Amniotic epithelial cell (primary cell): ENCODE data around the gene CYP4X1.
"Not testable (repeated sequence)": the region's sequence is repeated elsewhere in the genome, so short reads cannot be mapped to it uniquely, and the experiment has no call there.

Experiments used
- DNase-seq: peaks from one replicate; pipeline ENCODE4 v3.0.0-alpha.2; 2010; ENCODE audit warnings: low read depth

CYP4X1 gene

GRCh38 chr1:47023268-47024140, at the start of gene CYP4X1:
TSS of gene CYP4X1 (plus strand) at chr1:47023669. CDS start at chr1:47023818, 149 bp downstream.
- no peak for DNase-seq

GRCh38 chr1:46983166-46983829, 40.2 kb upstream of the CYP4X1 start:
- DNase-seq, result no peak

GRCh38 chr1:46983830-46984586, 39.5 kb upstream of the CYP4X1 start:
- DNase-seq, result no peak

DNA sequence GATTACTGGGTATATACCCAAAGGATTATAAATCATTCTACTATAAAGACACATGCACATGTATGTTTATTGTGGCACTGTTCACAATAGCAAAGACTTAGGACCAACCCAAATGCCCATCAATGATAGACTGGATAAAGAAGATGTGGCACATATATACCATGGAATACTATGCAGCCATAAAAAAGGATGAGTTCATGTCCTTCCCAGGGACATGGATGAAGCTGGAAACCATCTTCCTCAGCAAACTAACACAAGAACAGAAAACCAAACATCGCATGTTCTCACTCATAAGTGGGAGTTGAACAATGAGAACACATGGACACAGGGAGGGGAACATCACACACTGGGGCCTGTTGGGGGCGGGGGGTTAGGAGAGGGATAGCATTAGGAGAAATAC, 32.9 kb upstream of the CYP4X1 start:
- not testable (repeated sequence) for DNase-seq

DNA sequence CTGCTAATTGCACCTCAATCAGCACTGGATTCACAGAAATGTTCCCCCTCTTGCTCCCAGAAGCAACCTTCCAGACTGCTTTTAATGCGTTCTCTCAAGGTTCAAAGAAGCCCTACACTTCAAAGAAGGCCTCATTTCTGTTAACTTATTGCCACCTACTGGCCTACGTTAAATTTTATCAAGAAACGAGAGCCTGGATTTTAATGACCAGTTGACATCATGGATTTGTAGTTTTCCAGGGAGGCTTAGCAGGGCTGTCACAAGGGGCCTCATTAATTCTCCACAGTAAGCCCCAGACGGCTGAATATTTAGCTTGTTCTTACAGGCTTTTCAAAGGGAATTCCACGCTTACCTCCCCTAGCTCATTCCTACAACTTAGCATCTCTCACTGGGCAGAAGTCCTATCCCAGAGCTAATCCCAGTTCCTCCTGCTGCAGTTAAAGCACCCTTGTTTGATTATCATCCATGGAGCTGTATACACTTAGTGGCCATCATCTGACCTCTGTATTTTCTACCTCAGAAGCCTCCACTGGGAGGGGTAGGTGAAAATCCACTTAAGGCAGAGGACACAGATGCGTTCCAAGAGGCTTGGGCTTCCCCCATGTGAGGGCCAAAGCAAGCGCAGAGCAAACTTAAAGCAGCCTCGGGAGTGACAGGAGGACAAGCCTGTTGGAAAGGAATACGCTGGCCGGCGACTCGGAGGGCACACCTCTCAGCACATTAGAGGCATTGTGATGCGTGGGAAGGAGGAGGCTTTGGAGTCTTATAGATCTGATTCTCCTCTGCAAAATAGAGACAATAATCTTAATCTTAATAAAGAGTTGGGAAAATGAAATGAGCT, 32.2 kb upstream of the CYP4X1 start:
- DNase-seq, result no peak

- DNase-seq, result no peak
Observed at GRCh38 chr1:46996659-46997281, 26.7 kb upstream of the CYP4X1 start.

- DNase-seq, result no peak
Observed at GRCh38 chr1:47002211-47002610, 21.3 kb upstream of the CYP4X1 start.

GRCh38 chr1:47003896-47004403, 19.5 kb upstream of the CYP4X1 start:
- DNase-seq, result no peak

DNA sequence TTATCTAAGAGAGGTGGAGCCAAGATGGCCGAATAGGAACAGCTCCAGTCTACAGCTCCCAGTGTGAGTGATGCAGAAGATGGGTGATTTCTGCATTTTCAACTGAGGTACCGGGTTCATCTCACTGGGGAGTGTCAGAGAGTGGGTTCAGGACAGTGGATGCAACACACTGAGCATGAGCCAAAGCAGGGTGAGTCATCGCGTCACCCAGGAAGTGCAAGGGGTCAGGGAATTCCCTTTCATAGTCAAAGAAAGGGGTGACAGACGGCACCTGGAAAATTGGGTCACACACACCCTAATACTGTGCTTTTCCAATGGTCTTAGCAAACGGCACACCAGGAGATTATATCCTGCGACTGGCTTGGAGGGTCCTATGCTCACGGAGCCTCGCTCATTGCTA, 17.0 kb upstream of the CYP4X1 start:
- not testable (repeated sequence) for DNase-seq

- DNase-seq, result no peak
Observed at GRCh38 chr1:47013293-47013692, 10.2 kb upstream of the CYP4X1 start.

GRCh38 chr1:47021070-47021469, 2.4 kb upstream of the CYP4X1 start:
- no peak for DNase-seq

DNA sequence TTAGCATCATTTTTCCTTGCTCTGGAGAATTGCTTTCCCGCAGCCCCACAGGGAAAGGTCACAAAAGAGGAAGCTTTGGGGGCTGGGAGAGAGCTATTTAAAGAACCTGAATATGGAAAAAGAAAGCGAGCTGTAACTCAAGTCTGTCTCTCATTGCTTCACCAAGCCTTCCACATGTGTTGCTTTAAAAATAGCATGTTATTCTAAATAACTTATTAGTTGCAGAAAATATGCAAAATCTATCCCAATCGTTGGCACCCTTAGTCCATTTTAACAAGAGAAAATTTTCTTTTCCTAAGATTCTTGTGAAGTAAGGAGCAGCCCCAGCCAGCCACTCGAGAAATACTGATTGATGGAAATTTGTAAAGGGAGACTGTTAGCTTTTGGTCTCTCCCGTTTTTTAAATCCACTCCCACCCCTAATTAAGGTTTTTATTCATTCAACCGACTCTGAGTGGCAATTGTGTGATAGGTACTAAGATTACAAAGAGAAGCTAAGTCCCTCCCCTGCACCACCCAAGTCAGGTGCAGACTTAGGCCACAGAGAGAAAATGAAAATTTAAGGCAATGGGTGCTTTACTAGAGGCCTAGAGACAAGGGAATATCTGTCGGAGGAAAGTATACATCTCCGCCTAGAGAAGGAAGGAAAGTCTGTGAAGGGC, 802 bp downstream of the CYP4X1 start:
- DNase-seq, result no peak

GRCh38 chr1:47030170-47030805, 6.8 kb downstream of the CYP4X1 start:
- no peak for DNase-seq

- no peak for DNase-seq
Observed at GRCh38 chr1:47031059-47031458, 7.6 kb downstream of the CYP4X1 start.

DNA sequence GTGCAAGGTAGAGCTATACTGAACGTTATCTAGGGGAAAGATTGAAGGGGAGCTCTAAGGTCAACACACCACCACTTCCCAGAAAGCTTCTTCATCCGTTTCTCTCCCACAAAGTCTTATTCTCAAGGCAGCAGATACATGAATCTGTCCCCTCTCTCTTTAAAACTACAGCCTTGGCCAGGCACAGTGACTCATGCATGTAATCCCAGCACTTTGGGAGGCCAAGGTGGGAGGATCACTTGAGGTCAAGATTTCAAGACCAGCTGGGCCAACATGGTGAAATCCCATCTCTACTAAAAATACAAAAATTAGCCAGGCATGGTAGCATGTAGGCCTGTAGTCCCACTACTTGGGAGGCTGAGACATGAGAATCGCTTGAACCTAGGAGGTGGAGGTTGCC, 8.1 kb downstream of the CYP4X1 start:
- no peak for DNase-seq

- DNase-seq, result no peak
Observed at GRCh38 chr1:47036764-47037163, 13.3 kb downstream of the CYP4X1 start.

- no peak for DNase-seq
Observed at GRCh38 chr1:47059376-47059775, 35.9 kb downstream of the CYP4X1 start.

- no peak for DNase-seq
Observed at GRCh38 chr1:47067097-47067594, 43.7 kb downstream of the CYP4X1 start, which contains the start of gene CYP4Z1. TSS of gene CYP4Z1 (plus strand) at chr1:47067231. CDS start at chr1:47067491, 260 bp downstream.

- not testable (repeated sequence) for DNase-seq
Observed at GRCh38 chr1:47069080-47069479, 45.6 kb downstream of the CYP4X1 start.

- not testable (repeated sequence) for DNase-seq
Observed at GRCh38 chr1:47069509-47069908, 46.0 kb downstream of the CYP4X1 start.
